ENCODE results near the gene OGDHL.

DNA sequence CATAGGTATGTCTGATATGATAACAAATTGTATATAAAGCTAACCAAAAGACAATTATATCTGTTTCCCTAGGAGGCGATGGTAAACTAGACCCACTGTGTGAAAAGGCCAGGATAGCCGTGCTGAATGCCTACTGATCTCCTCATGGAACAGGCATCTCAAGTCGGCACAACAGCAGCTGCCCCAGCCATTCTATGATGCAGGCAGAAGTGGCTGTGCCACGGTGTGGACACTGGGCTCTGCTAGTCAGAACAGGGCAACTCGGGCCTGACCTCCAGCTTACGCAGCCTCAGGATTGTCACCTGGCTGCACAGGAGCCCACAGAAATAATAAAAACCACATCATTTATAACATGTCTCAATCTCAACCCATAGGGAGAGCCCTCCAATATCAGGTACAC is 67.7 kb downstream of the OGDHL start:
- TF ChIP-seq, protein P1, sequence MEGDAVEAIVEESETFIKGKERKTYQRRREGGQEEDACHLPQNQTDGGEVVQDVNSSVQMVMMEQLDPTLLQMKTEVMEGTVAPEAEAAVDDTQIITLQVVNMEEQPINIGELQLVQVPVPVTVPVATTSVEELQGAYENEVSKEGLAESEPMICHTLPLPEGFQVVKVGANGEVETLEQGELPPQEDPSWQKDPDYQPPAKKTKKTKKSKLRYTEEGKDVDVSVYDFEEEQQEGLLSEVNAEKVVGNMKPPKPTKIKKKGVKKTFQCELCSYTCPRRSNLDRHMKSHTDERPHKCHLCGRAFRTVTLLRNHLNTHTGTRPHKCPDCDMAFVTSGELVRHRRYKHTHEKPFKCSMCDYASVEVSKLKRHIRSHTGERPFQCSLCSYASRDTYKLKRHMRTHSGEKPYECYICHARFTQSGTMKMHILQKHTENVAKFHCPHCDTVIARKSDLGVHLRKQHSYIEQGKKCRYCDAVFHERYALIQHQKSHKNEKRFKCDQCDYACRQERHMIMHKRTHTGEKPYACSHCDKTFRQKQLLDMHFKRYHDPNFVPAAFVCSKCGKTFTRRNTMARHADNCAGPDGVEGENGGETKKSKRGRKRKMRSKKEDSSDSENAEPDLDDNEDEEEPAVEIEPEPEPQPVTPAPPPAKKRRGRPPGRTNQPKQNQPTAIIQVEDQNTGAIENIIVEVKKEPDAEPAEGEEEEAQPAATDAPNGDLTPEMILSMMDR (IDR thresholded peaks at IDR 0.05; ENCODE audit: low read depth, low read length), result no peak
- TF ChIP-seq EZH2phosphoT487 (IDR thresholded peaks at IDR 0.05; ENCODE audit: low read depth), result no peak

Data from OCI-LY3 (cell line).